Sigmoid colon (tissue), 4 donors: ENCODE results near the gene EPAS1.

Experiments
- CTCF ChIP-seq, 4 experiments: fragments of 450-650 bp in 3 of 4; fragments of 200-600 bp in 1 of 4; IDR thresholded peaks; one replicate each; pipeline ENCODE4 v1.5.1; 2016 to 2019; ENCODE audit warnings: antibody characterized with exemption in 4 of 4, mild to moderate bottlenecking in 3 of 4, moderate library complexity in 2 of 4
- EP300 ChIP-seq, 4 donors: sonication (generic); formaldehyde crosslinking; IDR thresholded peaks; one replicate each; pipeline ENCODE4 v1.6.1; 2017; ENCODE audit warnings: antibody characterized with exemption in 4 of 4
- POLR2A ChIP-seq, 2 donors: fragments of 450-650 bp; IDR thresholded peaks; one replicate each; pipeline ENCODE4 v1.6.1; 2016; ENCODE audit warnings: antibody characterized with exemption in 2 of 2, mild to moderate bottlenecking in 2 of 2, moderate library complexity in 2 of 2

- TF ChIP-seq CTCF (IDR thresholded peaks at IDR 0.05) (no peak), POLR2A (IDR thresholded peaks at IDR 0.05) (no peak), EP300 (IDR thresholded peaks at IDR 0.05) (no peak)
Measured at GRCh38 chr2:46411985-46412384, 114.8 kb downstream of the EPAS1 start.
